PC-3 (cell line): ENCODE results near the gene ACOXL. TPM values are rescaled to one million over a fixed set of nuclear protein-coding genes. Genes with fewer than 3 reads are reported as not detected.

Experiments
- ATAC-seq: fragments of 200-7000 bp; cut with Tn5 transposase; 2 replicates; pipeline ENCODE4 v1.9.1; 2020; ENCODE audit warnings: mild to moderate bottlenecking, moderate library complexity
- BruUV-seq: library from RNA; stranded (reverse); fragments of 400-500 nt; replicated peaks from 2 replicates; lab custom pipeline; 2021; lab: Mats Ljungman, UMichigan
- CTCF ChIA-PET: fragments of 300-600 bp; sonication (Branson Sonifier 250); formaldehyde crosslinking; loops from one replicate; lab custom pipeline; 2022; ENCODE audit warnings: antibody characterized with exemption; lab: Charles Lee
- POLR2A ChIA-PET: fragments of 300-600 bp; sonication (Branson Sonifier 250); formaldehyde crosslinking; loops from one replicate; lab custom pipeline; 2022; ENCODE audit warnings: antibody characterized with exemption; ENCODE audit not compliant: unreplicated experiment; lab: Charles Lee
- DNase-seq: peaks from one replicate; pipeline ENCODE4 v3.0.0-alpha.2; 2015
- H2AFZ ChIP-seq: fragments of 300-600 bp; sonication (generic); 2 replicates; pipeline ENCODE4 v1.6.0; 2016; ENCODE audit warnings: antibody characterized with exemption, low read length
- H3F3A ChIP-seq: fragments of 300-600 bp; sonication (generic); one replicate; pipeline ENCODE4 v1.6.0; 2017; ENCODE audit warnings: antibody characterized with exemption, low read length, control low read depth, mild to moderate bottlenecking; ENCODE audit not compliant: unreplicated experiment
- H3K27ac ChIP-seq: fragments of 300-600 bp; sonication (generic); 2 replicates; pipeline ENCODE4 v1.5.1; 2016; ENCODE audit warnings: mild to moderate bottlenecking, low read length
- H3K27me3 ChIP-seq: fragments of 300-600 bp; sonication (generic); 2 replicates; pipeline ENCODE4 v1.6.1; 2016; ENCODE audit warnings: low read length, mixed read lengths
- H3K36me3 ChIP-seq: fragments of 300-600 bp; sonication (generic); 2 replicates; pipeline ENCODE4 v1.6.1; 2016; ENCODE audit warnings: low read depth, mixed run types, low read length, mixed read lengths
- H3K4me1 ChIP-seq: fragments of 300-600 bp; sonication (generic); 2 replicates; pipeline ENCODE4 v1.5.1; 2016; ENCODE audit warnings: low read length; ENCODE audit not compliant: insufficient read depth
- H3K4me2 ChIP-seq: fragments of 300-600 bp; sonication (generic); 2 replicates; pipeline ENCODE4 v1.6.0; 2016; ENCODE audit warnings: low read length
- H3K4me3 ChIP-seq: fragments of 300-600 bp; sonication (generic); 2 replicates; pipeline ENCODE4 v1.5.1; 2016; ENCODE audit warnings: mild to moderate bottlenecking, low read length, mixed read lengths
- H3K79me2 ChIP-seq: fragments of 300-600 bp; sonication (generic); 2 replicates; pipeline ENCODE4 v1.6.1; 2017; ENCODE audit warnings: low read length, mixed read lengths
- H3K9ac ChIP-seq: fragments of 300-600 bp; sonication (generic); 2 replicates; pipeline ENCODE4 v1.6.0; 2016; ENCODE audit warnings: mild to moderate bottlenecking, low read length
- H3K9me2 ChIP-seq: fragments of 300-600 bp; sonication (generic); replicated peaks from 2 replicates; pipeline ENCODE4 v1.6.1; 2016; ENCODE audit warnings: mixed run types, low read length, mixed read lengths
- H3K9me3 ChIP-seq: fragments of 300-600 bp; sonication (generic); 2 replicates; pipeline ENCODE4 v1.6.1; 2016; ENCODE audit warnings: low read length, mixed read lengths
- H4K20me1 ChIP-seq: fragments of 300-600 bp; sonication (generic); 2 replicates; pipeline ENCODE4 v1.6.1; 2016; ENCODE audit warnings: low read length, mixed read lengths
- CTCF ChIP-seq: fragments of 300-600 bp; sonication (generic); conservative IDR thresholded peaks from 2 replicates; pipeline ENCODE4 v1.5.1; 2017; ENCODE audit warnings: antibody characterized with exemption, low read depth, mild to moderate bottlenecking, low read length
- EZH2 ChIP-seq: fragments of 300-600 bp; sonication (generic); IDR thresholded peaks from one replicate; pipeline ENCODE4 v1.6.1; 2017; ENCODE audit warnings: antibody characterized with exemption, mild to moderate bottlenecking, low read length; ENCODE audit not compliant: unreplicated experiment
- EZH2phosphoT487 ChIP-seq: fragments of 300-600 bp; sonication (generic); IDR thresholded peaks from 2 replicates; pipeline ENCODE4 v1.6.1; 2018; ENCODE audit warnings: mild to moderate bottlenecking, antibody characterized with exemption, low read length, borderline replicate concordance
- intact Hi-C: fragments of 100-400 bp; cut with micrococcal nuclease; formaldehyde crosslinking; loops from 2 replicates; pipeline ENCODE4 v1.9.0; 2023
- total RNA-seq: library from RNA; depleted of rRNA; stranded (reverse); fragments of >200 nt; gene quantifications from 2 replicates; pipeline ENCODE4 v1.2.3, GENCODE V29; 2014

ACOXL gene
- total RNA-seq, 1 experiment from 2014 or later = 16.3 TPM

- Histone ChIP-seq H3K9me3 (no peaks in the 10 kb centered on the region), H2AFZ (no peak overlapping the region), H3K27ac (no peak overlapping the region), H3K9ac (no peak overlapping the region), H4K20me1 (no peaks in the 10 kb centered on the region), H3K4me3 (no peak overlapping the region), H3F3A (no peaks in the 10 kb centered on the region), H3K79me2 (no peaks in the 10 kb centered on the region), H3K4me2 (no peak overlapping the region), H3K27me3 (no peaks in the 10 kb centered on the region), H3K9me2 (no peaks in the 10 kb centered on the region), H3K4me1 (peaks cover 15% of the 10 kb centered on the region), H3K36me3 (no peaks in the 10 kb centered on the region; the same call in 1 of the 2 replicates)
- no peak for TF ChIP-seq EZH2
- no peak for TF ChIP-seq CTCF
- TF ChIP-seq EZH2phosphoT487 = no peak
- no TSS peak for BruUV-seq
- no peak for ATAC-seq
- CTCF ChIA-PET = no interaction called here
- POLR2A ChIA-PET = no interaction called here
- intact Hi-C loops = no loop called here
- DNase-seq = no peak
These were observed 140.7 kb downstream of the ACOXL start for GRCh38 chr2:110873056-110873502.

GRCh38 chr2:110873597-110874452 lies 141.5 kb downstream of the ACOXL start:
- no peak overlapping the region for H3K27ac ChIP-seq
- TF ChIP-seq EZH2phosphoT487 (no peak), EZH2 (no peak), CTCF (no peak)

More at GRCh38 chr2:110873597-110874452, 141.5 kb downstream of the ACOXL start:
- Histone ChIP-seq H3K36me3 (no peaks in the 10 kb centered on the region; the same call in 1 of the 2 replicates), H3K27me3 (no peaks in the 10 kb centered on the region), H3K9me3 (no peaks in the 10 kb centered on the region), H3K4me2 (no peak overlapping the region), H3K79me2 (no peaks in the 10 kb centered on the region), H3K9ac (no peak overlapping the region), H3K4me1 (peaks cover 12% of the 10 kb centered on the region), H3F3A (no peaks in the 10 kb centered on the region), H3K9me2 (no peaks in the 10 kb centered on the region), H2AFZ (no peak overlapping the region), H4K20me1 (no peaks in the 10 kb centered on the region), H3K4me3 (no peak overlapping the region)
- ATAC-seq (no peak), DNase-seq (no peak)
- POLR2A ChIA-PET = no interaction called here
- CTCF ChIA-PET = no interaction called here
- intact Hi-C loops = no loop called here
- no TSS peak for BruUV-seq
